RWPE2 (cell line): ENCODE data around the gene UFC1.

Source experiments
- ATAC-seq: fragments of 200-7000 bp; cut with Tn5 transposase; 3 replicates; pipeline ENCODE4 v1.9.1; 2021; ENCODE audit warnings: low read depth
- DNase-seq: peaks from one replicate; pipeline ENCODE4 v3.0.0-alpha.2; 2020; ENCODE audit warnings: low spot score
- H3K27ac ChIP-seq: fragments of 450-650 bp; 2 replicates; pipeline ENCODE4 v1.5.1; 2017; ENCODE audit warnings: mild to moderate bottlenecking; ENCODE audit not compliant: poor library complexity, severe bottlenecking
- H3K27me3 ChIP-seq: fragments of 250-450 bp; sonication (Bioruptor Pico); 2 replicates; pipeline ENCODE4 v1.5.1; 2021; ENCODE audit warnings: mild to moderate bottlenecking, moderate library complexity; ENCODE audit not compliant: insufficient read depth, poor library complexity, severe bottlenecking
- H3K36me3 ChIP-seq: fragments of 250-450 bp; sonication (Bioruptor Pico); 2 replicates; pipeline ENCODE4 v1.5.1; 2020; ENCODE audit warnings: low read depth, mild to moderate bottlenecking, moderate library complexity
- H3K4me1 ChIP-seq: fragments of 250-450 bp; sonication (Bioruptor Pico); 2 replicates; pipeline ENCODE4 v1.5.1; 2021; ENCODE audit warnings: mild to moderate bottlenecking, moderate library complexity; ENCODE audit not compliant: insufficient read depth, poor library complexity, severe bottlenecking
- H3K4me3 ChIP-seq: fragments of 250-450 bp; sonication (Bioruptor Pico); 2 replicates; pipeline ENCODE4 v1.5.1; 2021; ENCODE audit warnings: mild to moderate bottlenecking, moderate library complexity; ENCODE audit not compliant: severe bottlenecking
- H3K9me3 ChIP-seq: fragments of 250-450 bp; sonication (Bioruptor Pico); 2 replicates; pipeline ENCODE4 v1.5.1; 2021; ENCODE audit warnings: mild to moderate bottlenecking, moderate library complexity; ENCODE audit not compliant: severe bottlenecking
- CTCF ChIP-seq: fragments of 450-650 bp; IDR thresholded peaks from one replicate; pipeline ENCODE4 v1.5.1; 2017; ENCODE audit warnings: mild to moderate bottlenecking, moderate library complexity; ENCODE audit not compliant: poor library complexity, severe bottlenecking

UFC1 gene

DNA sequence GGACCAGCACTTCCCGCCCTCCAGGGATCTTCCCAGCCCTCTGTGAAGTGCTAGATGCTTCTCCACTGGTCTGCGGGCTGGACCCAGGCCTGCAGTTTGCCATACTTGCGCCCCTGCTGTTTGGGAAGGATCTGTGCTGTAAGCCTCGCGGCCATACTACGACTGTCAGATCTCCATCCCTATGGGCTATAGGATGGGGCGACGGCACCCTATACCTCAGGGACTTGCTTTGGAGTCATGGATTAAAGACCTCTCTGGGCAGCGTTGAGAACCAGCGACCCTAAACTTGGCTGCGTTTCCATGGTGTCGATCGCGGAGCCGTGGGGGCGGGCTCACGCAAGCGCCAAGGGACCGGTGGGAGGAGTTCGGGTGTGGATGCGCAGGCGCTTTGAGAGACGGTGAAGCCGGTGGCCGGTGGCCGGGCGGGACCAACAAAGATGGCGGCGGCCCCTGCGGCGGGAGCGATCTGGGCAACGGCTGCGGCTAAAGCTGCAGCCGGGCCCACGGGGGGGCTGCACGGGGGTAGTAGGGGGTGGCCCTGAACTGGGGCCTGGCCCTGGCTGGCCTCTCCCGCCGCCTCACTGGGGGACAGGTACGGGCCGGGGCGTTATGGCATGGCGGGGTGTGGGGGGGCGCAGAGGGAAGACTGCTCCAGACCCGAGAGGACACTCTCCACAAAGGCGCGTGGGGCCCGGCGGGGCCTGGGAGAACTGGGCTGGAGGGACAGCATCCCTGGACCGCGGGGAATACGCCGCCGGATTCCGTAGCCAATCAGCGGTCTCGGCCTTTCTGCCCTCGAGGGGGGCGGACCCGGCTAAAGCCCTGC is 5.5 kb downstream of the UFC1 start, which contains the start of gene USP21:
Gene USP21 (plus strand): TSS at position 414 of the 826 bp plus-strand sequence. CDS start 1,141 bp downstream, outside the sequence.
- peak; percentile 92 for ATAC-seq

DNA sequence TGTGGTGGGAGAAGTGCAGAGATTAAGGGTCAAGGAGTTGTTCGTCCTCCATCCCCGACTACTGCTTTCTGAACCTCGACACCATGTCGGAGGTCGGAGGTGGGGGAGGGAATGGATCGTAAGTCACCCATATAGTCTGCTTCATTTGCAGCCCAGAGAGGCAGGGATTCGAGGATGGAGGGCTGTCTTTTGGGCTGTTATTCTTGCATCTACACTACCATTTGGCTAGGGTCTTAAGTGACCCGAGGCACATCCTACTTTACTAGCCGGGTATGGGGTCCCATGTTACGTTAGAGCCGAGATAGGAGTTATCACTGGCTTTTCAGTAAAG is 6.1 kb downstream of the UFC1 start:
- TF ChIP-seq CTCF: no peak
- DNase-seq (no peak), ATAC-seq (no peak; the same call in 2 of the 3 replicates)
- H3K4me1 ChIP-seq: no peaks in the 10 kb centered on the region
- H3K27me3 ChIP-seq: no peaks in the 10 kb centered on the region
- no peaks in the 10 kb centered on the region for H3K9me3 ChIP-seq
- H3K27ac ChIP-seq: peak overlapping the region; percentile 47
- peak overlapping the region; percentile 57 for H3K4me3 ChIP-seq
- peaks cover 20% of the 10 kb centered on the region for H3K36me3 ChIP-seq

More for the DNA sequence above, 5.5 kb downstream of the UFC1 start, which contains the start of gene USP21:
- Histone ChIP-seq H3K27me3 (no peaks in the 10 kb centered on the region), H3K4me1 (no peaks in the 10 kb centered on the region), H3K4me3 (peak within 1 kb of the TSS; percentile 57), H3K9me3 (no peaks in the 10 kb centered on the region), H3K27ac (peak within 1 kb of the TSS; percentile 47), H3K36me3 (peaks cover 20% of the 10 kb centered on the region)
- peak; percentile 89 for DNase-seq
- TF ChIP-seq CTCF: peak; percentile 24

GRCh38 chr1:161160671-161161145 is 6.9 kb downstream of the UFC1 start:
- no peaks in the 10 kb centered on the region for H3K4me1 ChIP-seq
- no peak for DNase-seq
- H3K9me3 ChIP-seq: no peaks in the 10 kb centered on the region
- TF ChIP-seq CTCF: no peak
- H3K27me3 ChIP-seq: no peaks in the 10 kb centered on the region
- H3K4me3 ChIP-seq: no peak overlapping the region
- no peak overlapping the region for H3K27ac ChIP-seq
- ATAC-seq: no peak
- peaks cover 20% of the 10 kb centered on the region for H3K36me3 ChIP-seq

DNA sequence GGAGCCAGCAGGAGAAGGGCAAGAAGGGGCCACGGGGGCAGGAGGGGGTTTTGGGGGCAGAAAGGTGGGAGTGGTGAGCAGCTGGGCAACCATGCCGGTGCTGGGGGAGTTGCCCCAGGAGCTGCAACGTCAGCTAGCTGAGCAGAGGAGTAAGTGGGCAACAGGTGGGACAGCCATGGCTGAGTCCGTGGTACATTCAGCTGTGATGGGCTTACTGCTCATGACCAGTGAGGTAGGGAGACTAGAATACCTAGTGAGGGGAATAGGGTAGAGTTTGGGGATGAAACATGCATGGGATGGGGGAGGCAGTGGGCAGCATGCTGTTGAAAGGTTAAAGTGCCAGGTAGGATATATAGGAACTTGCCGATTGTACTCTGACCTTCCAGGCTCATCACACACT is 7.9 kb downstream of the UFC1 start:
- Histone ChIP-seq H3K27ac (no peak overlapping the region), H3K9me3 (no peaks in the 10 kb centered on the region), H3K4me3 (no peak overlapping the region), H3K36me3 (peaks cover 20% of the 10 kb centered on the region), H3K27me3 (no peaks in the 10 kb centered on the region), H3K4me1 (no peaks in the 10 kb centered on the region)
- no peak for TF ChIP-seq CTCF
- DNase-seq (no peak), ATAC-seq (no peak)

DNA sequence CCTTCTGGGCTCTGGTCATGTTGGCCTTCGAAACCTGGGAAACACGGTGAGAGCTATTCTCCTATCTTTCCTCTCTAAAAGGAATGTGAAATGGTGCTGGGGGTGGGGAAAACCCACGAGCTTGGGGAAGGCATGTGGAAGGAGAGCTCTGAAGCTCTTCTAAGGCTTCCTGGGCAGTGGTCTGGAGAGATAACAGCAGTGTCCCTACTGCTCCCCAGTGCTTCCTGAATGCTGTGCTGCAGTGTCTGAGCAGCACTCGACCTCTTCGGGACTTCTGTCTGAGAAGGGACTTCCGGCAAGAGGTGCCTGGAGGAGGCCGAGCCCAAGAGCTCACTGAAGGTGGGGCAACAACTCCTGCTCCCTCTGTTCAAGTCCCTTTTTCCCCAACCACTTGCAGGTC is 8.3 kb downstream of the UFC1 start:
- Histone ChIP-seq H3K27ac (no peak overlapping the region), H3K36me3 (peaks cover 20% of the 10 kb centered on the region), H3K27me3 (no peaks in the 10 kb centered on the region), H3K9me3 (no peaks in the 10 kb centered on the region), H3K4me3 (no peak overlapping the region), H3K4me1 (no peaks in the 10 kb centered on the region)
- ATAC-seq (no peak), DNase-seq (no peak)
- TF ChIP-seq CTCF: no peak
